GM12878 (cell line): Measurements from ENCODE around the gene SLC35F3.

ENCODE experiments used
- CHD4 ChIP-seq: fragments of 200-600 bp; sonication (generic); IDR thresholded peaks from 2 replicates; pipeline ENCODE4 v1.6.1; 2016; ENCODE audit warnings: mild to moderate bottlenecking
- TF ChIP-seq, protein P1 (sequence below): IDR thresholded peaks from 2 replicates; pipeline ENCODE4 v1.6.1; 2011; ENCODE audit warnings: mild to moderate bottlenecking, low read depth, low read length, moderate library complexity; ENCODE audit not compliant: insufficient replicate concordance

DNA sequence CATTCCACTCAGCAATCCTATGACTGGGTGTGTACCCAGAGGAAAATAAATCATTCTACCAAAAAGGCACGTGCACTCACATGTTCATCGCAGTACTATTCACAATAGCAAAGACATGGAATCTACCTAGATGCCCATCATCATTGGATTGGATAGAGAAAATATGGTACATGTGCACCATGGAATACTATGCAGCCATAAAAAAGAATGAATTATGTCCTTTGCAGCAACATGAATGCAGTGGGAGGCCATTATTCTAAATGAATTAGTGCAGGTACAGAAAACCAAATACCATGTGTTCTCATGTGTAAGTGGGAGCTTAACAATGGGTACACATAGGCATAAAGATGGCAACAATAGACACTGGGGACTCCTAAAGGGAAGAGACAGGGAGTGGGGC lies 39.9 kb upstream of the SLC35F3 start:
- no peak for TF ChIP-seq CHD4
- TF ChIP-seq, protein P1, sequence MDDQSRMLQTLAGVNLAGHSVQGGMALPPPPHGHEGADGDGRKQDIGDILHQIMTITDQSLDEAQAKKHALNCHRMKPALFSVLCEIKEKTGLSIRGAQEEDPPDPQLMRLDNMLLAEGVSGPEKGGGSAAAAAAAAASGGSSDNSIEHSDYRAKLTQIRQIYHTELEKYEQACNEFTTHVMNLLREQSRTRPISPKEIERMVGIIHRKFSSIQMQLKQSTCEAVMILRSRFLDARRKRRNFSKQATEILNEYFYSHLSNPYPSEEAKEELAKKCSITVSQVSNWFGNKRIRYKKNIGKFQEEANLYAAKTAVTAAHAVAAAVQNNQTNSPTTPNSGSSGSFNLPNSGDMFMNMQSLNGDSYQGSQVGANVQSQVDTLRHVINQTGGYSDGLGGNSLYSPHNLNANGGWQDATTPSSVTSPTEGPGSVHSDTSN = no peak
